HG03135 (cell line): Measurements from ENCODE around the gene WDR74.
"Not testable (repeated sequence)": the region's sequence is repeated elsewhere in the genome, so short reads cannot be mapped to it uniquely, and the experiment has no call there.

Experiments used
- ATAC-seq: cut with Tn5 transposase; IDR thresholded peaks from one replicate; pipeline ENCODE4 v1.9.1; 2021; ENCODE audit warnings: mild to moderate bottlenecking, moderate library complexity; ENCODE audit not compliant: unreplicated experiment

WDR74 gene

DNA sequence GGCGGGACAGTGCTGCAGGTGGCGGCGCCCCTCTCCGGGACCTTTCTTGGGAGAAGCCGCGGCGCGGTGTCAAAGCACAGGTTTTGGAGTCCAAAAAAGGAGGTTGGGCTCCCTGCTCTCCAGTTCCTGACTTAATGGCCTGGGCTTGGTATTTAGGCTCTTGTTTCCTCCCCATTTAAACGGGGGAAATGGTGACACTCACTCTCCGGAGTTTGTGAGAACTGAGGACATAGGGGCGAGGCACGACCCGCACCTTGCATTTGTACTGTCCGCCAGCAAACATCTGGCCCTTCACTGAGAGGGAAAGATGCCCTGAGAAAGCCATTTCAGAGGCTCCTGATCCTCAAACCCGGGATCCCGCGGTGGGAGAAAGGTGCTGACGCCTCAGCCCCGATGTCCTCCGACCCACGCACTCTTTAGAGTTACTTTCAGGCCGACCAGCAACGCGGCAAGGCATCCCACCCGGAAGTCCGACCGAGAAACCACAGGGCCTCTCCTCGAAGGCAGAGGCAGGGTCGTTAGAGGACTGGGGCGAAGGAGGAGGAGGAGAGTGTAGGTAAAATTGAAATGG, 2.9 kb upstream of the WDR74 start:
- no peak for ATAC-seq

DNA sequence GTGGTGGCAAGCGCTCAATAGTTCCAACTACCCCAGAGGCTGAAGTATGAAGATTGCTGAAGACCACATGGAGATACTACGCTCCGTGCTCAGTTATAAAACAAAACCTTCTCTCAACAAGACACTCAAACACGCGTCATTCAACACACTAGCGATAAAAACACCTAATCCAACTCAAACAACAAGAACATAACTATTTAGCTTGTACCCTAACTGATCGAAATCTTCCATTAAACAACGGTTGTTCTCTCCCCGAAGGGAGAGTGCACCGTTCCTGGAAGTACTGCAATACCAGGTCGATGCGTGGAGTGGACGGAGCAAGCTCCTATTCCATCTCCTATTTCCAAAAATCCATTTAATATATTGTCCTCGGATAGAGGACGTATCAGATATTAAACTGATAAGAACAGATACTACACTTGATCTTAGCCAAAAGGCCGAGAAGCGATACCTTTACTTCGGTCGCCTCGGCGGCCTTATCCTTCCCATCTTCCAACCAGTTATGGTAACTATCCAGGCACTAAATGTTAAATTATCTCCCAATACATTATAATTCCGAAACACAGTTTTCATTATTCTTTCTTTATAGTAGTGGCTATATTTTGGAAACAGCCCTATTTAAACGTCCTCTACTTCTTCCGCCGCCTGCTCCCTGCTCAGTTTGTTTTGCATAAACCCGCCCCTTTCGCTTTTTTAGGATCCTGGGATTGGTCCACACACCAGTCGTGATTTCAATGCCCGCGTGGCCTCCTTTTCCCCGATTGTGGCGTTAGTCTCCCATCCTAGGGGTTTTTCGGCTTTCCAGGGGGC, 2.2 kb upstream of the WDR74 start:
- peak; percentile 55 for ATAC-seq

DNA sequence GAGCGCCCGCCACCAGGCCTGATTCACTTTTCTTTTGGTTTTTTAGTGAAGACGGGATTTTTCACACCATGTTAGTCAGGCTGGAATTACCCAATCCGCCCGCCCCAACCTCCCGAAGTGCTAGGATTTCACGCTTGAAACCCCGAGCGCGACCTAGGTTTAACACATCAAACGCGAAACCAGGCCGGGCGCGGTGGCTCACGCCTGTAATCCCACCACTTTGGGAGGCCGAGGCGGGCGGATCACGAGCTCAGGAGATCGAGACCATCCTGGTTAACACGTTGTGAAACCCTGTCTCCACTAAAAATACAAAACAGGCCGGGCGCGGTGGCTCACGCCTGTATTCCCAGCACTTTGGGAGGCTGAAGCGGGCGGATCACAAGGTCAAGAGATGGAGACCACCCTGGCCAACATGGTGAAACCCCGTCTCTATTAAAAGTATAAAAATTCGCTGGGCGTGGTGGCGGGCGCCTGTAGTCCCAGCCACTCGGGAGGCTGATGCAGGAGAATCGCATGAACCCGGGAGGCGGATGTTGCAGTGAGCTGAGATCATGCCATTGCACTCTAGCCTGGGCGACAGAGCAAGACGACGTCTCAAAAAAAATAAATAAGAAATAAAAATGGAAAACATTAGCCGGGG, 1.5 kb upstream of the WDR74 start:
- ATAC-seq, result not testable (repeated sequence)

DNA sequence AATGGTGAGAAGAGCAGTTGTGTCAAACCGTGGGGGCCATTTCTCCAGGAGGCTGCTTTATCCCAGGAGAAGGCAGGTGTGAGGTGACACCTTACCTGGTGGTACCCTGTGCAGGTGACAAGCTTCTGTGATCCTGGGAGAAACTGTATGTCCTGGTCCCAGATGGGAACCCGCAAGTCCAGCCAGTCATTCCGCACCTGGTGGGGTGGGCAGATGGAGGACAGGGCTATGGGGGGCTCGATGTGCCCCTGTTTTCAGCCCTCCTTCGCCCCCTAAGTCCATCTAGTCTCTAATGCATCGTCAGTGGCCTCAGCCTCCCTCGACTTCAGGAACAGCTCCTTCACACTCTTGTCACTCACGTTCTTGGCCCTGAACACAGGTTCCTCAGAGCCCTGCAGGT, 4.1 kb downstream of the WDR74 start:
- no peak for ATAC-seq

DNA sequence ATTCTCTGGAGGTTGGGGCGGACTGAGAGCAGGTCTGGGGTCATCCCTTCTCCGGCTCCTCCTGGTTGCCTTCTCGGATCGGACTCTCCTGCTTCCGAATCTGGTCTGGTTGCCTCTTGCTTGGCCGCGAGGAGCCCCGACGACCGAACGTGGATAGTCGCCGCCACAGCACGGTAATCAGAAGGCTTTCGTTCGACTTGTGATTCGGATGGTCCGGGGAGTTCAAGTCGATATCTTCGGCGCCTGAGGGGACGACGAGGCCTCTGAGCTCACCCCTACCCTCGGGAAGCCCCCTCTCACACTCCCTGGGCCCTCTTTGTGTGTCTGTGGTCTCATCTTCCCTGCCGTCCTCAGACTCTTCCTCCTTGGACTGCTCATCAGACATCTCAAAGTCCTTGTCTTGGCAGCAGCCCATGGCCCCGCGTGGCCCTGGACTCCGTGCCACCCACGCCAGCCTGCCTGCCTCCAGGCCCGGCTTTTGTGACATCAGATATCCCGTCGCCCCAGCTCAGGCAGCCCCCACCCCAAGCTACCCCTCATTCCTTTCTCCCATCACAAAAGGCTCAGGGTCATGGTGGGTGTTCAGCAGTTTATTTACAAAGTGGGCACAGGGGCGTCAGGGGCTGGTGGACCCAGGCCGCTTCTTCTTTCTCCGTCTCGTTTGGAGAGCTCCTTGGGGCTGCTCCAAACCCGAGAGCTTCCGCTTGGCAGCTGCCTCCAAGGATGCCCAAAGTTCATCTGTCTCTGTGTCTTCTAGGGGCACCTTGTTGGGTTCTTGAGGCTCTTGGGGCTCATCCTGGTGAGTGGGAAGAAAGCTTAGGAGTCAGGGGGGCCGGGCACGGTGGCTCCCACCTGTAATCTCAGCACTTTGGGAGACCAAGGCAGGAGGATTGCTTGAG, 6.8 kb downstream of the WDR74 start, which contains the start of gene TEX54:
Gene TEX54, minus strand, starts transcription at position 506 of the 899 bp plus-strand sequence.
- peak; percentile 6 for ATAC-seq

DNA sequence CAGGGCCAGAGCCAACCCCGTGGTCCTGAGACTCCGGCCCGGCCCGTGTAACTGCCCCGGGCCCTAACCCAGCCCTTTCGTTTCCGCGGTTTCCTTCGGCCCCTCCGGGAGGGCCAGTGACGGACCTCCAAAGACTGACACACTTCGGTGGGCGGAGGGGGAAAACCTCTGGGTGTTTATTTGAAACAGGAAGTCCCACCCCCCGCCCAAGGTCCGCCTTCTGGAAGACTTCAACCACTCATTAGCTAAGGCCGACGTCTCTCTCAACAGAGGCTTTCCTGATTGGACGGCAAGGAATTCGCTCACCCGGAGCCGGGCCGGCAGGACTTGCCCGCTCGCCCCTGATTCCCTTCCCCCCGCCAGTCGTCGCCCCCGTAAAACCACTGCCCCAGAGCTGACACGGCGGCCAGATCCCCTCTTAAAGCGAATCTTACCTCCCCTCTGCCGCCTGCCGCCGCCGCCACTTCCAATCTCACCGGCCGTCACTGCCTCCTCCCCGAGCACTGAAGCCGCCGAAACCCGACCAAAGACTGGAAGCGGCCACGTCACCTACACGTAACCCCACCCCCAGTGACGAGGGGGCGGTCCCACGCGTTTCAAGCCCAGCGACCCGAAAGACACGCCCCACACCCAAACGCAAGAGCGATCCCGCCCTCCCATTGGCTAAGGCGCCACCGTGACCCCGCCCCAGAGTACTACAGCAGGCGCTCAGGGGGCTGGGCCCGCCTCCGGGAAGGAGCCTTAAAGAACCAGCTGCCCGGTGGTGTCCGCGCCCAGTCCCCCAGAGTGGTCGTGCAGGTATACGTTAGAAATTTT, 7.7 kb downstream of the WDR74 start, which contains the start of gene STX5:
Gene STX5, minus strand, starts transcription at position 532 of the 816 bp plus-strand sequence. CDS start 808 bp downstream, outside the sequence.
- ATAC-seq, result peak; percentile 76

DNA sequence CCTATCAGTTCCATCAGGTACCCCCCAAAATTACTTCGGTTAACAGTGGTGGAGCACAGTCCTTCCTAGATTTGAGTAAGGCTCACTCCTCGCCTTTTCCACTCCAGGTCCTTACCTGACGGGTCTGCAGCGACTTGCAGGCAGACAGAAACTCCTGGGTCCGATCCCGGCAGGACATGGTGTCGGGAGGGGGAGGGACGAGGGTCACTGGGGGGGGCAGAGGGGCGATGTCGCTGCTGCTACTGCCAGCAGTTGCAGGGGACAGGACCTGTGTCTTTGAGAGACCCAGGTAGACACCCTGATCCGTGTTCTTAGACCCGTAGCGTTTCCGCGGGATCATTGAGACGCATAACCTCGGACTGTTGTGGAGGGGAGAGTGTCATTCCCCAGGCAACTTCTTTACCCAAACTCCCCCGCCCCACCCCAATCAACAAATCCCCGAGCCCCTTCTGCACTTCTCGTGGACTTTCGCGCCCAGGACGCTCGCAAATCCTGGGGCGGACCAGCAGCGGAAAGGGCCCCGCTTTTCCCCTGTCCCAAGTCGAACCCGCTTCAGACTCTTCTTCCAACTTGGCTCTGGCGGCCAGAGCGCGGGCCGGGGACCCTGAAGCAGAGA, 8.4 kb downstream of the WDR74 start:
- no peak for ATAC-seq

DNA sequence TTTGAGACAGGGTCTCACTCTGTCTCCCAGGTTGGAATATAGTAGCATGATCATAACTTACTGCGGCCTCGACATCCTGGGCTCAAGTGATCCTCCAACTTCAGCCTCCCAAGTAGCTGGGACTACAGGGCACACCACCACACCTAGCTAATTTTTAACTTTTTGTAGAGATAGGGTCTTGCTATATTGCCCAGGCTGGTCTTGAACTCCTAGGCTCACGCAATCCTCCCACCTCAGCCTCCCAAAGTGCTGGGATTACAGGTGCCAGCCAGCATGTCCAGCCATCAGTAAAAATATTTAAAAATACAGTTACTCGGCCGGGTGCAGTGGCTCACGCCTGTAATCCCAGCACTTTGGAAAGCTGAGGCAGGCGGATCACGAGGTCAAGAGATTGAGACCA, 11.3 kb downstream of the WDR74 start:
- not testable (repeated sequence) for ATAC-seq

DNA sequence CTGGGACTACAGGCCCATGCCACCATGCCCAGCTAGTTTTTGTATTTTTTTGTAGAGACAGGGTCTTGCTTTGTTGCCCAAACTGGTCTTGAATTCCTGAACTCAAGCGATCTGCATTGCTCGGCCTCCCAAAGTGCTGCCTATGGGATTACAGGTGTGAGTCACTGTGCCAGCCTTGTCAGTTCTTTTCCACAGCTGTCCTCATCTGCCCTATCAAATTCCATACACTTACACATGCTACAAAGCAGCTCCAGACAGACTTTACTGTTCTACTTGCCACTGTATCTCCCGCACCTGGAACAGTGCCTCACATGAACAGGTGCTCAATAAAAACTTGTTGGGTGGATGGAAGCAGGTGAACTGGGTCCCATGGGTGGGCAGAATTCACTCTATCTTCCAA, 15.7 kb downstream of the WDR74 start:
- ATAC-seq, result no peak

DNA sequence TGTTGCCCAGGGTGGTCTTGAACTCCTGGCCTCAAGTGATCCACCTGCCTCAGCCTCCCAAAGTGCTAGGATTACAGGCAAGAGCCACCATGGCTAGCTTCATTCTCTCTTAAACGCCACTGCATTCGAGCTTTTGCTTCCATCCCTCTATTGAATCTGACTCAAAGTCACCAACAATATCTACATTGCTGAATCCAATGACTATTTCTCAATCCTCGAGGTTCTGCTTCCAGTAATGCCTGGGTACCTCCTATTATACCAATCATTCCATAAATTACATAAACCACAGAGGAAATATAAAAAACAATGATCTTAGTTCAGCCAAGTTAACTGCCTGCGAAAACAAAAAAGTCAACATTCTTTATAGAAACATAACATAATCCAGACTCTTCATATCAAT, 22.3 kb downstream of the WDR74 start:
- ATAC-seq, result no peak

DNA sequence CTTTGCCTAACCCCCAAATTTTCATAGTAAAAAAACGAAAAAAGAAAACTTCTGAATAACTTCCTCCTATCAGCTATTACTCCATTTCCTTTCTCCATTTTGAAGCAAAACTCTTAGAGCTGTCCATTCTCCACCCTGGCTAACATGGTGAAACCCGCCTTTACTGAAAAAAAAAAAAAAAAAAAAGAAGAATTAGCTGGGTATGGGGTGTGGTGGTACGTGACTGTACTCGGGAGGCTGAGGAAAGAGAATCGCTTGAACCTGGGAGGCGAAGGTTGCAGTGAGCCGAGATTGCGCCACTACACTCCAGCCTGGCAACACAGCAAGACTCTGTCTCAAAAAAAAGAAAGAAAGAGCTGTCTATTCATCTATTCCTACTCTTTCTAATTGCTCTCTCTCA, 22.8 kb downstream of the WDR74 start:
- ATAC-seq, result no peak

DNA sequence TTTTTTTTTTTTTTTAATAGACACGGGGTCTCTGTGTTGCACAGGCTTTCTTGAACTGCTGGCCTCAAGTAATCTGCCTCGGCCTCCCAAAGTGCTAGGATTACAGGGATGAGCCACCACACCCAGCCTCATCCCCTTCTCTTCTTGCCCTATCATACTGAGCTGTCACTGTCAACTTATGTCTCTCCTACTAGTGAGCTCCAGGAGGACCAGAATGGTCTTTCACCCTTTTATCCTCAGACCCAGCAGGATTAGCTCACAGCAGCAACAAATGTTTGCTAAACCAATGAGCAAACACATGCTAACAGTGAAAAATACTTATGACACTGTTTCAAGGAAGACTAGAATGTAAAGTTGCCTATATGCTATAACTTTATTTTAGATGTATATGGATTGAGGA, 27.7 kb downstream of the WDR74 start:
- ATAC-seq, result no peak

DNA sequence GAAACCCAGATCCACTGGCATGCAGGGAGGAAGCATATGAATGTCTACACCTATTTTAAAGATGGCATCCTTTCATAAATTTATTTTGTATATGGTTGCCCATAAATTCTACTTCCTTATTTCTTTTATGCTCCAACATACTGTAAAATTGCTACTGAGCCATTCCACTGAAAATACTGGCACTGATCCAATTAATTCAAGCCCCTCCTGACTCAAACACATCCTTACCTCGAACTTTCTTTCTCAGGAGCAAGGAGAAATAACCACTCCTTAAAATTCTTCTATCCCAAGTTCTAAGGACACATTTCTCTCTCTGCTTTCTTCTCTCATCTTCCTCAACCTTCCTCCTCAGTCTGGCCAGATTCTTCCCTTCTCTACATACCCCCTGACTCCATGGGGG, 28.6 kb downstream of the WDR74 start:
- ATAC-seq, result no peak

DNA sequence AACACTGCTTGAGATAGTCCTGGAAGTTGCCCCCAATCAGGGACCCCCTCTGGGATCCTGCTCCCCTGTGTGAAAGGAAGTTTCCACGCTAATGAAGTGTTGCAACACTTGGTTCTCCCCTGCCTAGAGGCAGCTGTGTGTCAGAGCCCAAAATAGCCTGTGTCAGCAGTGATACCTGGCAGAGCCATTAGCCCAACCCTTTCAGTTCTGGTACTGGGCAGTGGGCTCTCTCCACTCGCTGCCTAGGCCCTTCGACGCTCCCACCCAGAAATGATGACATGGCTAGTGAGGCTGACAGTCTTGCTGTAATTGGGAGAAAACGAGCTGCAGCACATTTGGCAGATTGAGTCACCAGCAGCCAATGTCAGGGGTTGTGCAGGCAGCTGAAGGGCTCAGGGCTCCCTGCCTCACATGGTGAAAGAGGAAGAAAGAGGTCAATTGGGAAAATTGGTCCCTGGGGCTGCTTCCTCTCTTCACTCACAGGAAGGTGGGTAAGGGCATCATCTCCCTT, 32.7 kb downstream of the WDR74 start:
- ATAC-seq, result no peak

DNA sequence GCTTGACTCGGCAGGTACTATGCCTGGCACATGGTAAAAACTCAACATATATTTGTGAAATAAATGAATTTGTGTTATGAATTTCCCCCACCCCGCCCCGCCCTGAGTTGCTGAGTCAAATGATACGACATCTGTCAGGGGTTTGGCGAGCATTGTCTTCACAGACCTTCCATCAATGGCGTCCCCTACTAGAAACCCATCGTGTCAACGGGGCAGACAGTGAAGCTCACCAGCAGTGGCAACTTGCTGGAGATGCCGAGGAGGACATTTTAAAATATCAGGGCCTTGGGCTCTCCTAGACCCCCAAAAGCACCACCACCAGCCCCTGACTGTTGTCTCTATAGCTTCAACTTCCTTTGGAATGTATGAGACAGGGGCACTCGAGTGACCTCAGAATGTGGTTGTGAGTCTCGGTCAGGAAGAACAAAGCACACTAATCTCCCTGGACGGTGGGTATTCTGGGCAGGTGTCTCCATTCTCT, 33.4 kb downstream of the WDR74 start:
- ATAC-seq, result no peak

DNA sequence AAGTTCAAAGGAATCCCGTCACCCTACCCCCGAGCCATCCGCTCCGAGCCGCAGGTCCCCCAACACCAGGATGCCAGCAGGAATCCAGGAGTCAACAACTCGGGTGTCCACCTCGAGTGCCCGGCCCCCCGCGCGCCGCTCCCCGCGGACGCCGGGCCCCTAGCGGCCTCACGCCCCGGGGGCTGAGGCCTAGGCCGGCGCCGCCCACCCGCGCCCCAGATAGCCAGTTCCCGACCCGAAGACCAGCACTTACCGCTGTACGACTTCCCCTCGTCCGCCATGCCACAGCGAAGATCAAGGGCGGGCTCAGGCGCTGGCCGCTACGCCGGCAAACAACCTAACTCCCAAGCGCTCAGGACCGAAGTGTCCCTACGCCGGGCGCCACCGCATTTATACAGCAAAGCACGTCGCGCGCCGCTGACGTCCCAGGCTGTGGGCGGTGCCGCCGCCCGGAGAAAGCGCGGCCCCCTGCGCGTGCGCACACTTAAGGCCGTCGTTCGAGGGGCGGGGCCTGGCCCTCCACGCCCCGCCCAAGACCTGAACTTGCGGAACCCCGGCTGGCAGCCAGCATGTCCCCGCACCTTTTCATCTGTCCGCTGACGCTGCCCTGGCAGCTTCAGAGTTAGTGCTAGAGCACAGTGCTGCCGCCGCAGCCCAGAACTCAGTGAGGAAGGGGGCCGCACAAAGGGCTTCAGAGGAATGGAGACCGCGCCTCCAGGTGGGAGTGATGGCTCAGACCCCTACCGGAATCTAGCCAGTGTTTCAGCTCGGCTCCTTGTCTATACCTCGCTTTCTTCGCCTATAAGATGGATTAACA, 34.1 kb downstream of the WDR74 start, which contains the start of gene NXF1:
Gene NXF1, minus strand, starts transcription at position 365 of the 817 bp plus-strand sequence. Its CDS starts 84 bp downstream, at position 281.
- peak; percentile 84 for ATAC-seq

DNA sequence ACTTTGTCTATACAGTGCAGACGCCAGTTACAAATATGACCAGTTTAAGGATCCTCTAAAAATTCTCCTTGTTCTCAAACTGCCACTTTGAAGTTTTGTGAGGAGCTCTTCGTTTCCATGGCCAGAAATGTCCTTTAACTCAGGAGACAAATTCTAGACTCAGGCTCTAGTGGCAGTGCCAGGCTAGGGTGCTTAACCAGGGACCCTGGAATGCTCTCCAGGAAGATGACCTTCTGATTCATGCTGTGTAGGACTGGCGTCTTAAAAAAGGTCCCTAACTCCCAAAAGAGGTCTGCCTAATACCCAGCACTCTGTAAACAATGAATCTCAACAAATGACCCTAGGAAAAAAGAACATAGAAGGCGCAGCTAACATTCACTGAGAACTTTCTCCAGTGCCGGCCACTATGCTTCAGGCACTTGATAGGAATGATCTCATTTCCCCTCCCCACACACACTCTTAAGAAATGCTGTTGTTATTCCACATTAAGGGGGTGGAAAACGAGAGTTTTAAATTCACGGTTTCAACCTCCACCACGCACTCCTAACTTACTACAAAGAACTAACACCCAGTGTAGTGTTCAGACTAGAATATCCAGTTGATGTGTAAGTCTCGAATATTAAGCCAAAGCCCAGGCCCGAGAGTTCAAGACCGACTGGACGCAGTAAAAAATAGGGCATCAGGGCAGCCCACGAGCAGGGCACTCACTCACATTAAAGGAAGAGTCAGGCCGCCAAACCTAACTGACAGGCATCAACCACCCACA, 34.9 kb downstream of the WDR74 start:
- ATAC-seq, result no peak

DNA sequence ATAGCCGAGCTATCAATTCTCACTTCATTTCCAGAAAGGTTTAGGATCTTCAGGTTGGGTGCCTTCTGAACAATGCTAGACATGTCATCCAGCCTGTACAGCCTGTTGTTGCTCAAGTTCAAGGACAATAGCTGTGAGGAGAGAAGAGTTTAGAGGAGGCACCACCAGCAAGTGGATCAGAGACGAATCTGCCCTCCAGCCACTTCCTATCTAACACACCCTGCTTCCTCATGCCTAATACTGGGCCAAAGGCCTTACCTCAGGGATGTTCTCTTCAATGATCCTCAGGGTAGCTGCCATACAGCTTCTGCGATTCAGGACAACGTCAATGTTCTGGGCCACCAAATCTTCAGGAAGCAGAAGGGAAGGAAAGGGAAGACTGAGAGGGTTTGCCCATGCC, 38.3 kb downstream of the WDR74 start:
- no peak for ATAC-seq
